ENCODE data around the gene VPS54. TPM values are rescaled to one million over a fixed set of nuclear protein-coding genes. Genes with fewer than 3 reads are reported as not detected.

VPS54 gene
- total RNA-seq, 1 experiment from 2014 or later = 12.6 TPM

- DNase-seq (ENCODE audit: low read depth) = no peak
Observed at GRCh38 chr2:63845866-63846265, 173.4 kb downstream of the VPS54 start.

- DNase-seq (ENCODE audit: low read depth) = no peak
Observed at GRCh38 chr2:63844616-63845015, 174.6 kb downstream of the VPS54 start.

GRCh38 chr2:63843791-63844190 is 175.4 kb downstream of the VPS54 start:
- DNase-seq (ENCODE audit: low read depth) = no peak

DNA sequence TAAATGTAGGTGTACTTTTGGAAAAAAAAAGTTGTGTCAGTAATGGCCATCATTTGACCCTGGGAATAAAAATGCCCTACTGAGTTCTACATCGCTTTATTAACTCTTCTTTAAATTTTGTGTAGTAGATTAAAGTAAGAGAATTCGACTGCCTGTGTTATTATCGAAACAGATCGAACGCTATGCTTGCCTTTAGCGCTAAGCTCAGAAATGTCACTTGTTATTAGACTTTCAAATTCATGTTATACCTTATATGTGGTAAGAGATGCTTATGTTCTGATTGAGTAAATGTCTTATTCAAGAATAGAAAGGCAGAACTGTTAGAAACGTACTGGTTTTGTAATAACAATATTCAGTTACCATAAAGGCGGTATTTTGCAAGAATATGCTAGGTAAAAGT is 176.1 kb downstream of the VPS54 start:
- DNase-seq (ENCODE audit: low read depth) = no peak

- DNase-seq (ENCODE audit: low read depth) = peak; percentile 25
Observed at GRCh38 chr2:63842149-63843061, 176.8 kb downstream of the VPS54 start.

Other genes starting within 250 kb of the VPS54 start
- 47.6 and 51.9 TPM in 2 replicates for gene UGP2, start 177.5 kb downstream of the VPS54 start, total RNA-seq (2014; rRNA removed; shearing (Covaris generic))
- 6.2 and 7.1 TPM in 2 replicates for gene PELI1, start 125.0 kb upstream of the VPS54 start, total RNA-seq (2014; rRNA removed; shearing (Covaris generic))